ENCODE results near the gene KIAA0930. TPM values are rescaled to one million over a fixed set of nuclear protein-coding genes. Genes with fewer than 3 reads are reported as not detected.
"Not testable (repeated sequence)": the region's sequence is repeated elsewhere in the genome, so short reads cannot be mapped to it uniquely, and the experiment has no call there.

The KIAA0930 gene
- total RNA-seq, 1 donor from 2014 or later: 18.6 TPM

GRCh38 chr22:45281010-45281409 is 40.3 kb upstream of the KIAA0930 start:
- intact Hi-C loops (cut with micrococcal nuclease): loop anchor here (10.0 kb wide), 1 partner anchor 274 kb away; no protein-coding TSS in a partner anchor
- DNase-seq: no peak
- H3K27ac ChIP-seq (replicated peaks): no peak overlapping the region

DNA sequence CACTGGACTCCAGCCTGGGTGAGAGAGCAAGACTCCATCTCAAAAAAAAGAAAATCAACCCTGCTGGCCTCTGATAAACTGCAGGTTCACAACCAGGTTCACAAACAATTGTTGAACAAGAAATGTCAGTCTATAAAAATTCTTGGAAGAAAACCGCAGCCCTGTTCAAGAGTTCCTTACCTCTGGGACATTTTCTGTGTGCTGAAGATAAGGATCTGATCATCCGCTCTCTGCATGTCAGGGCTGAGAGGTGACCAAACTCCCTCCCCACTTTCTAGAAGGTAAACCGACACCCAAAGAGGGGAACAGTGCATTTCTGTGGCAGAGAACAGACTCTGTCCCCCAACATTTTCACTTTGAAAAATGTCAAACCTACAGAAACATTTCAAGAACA is 39.9 kb upstream of the KIAA0930 start:
- H3K9me3 ChIP-seq (replicated peaks): no peaks in the 10 kb centered on the region
- H3K4me1 ChIP-seq: peaks cover 28% of the 10 kb centered on the region
- TF ChIP-seq CTCF (IDR thresholded peaks at IDR 0.05; ENCODE audit: borderline replicate concordance): no peak
- H3K27ac ChIP-seq (replicated peaks): peak overlapping the region; percentile 66
- no peak overlapping the region for H3K4me3 ChIP-seq
- H3K36me3 ChIP-seq: no peaks in the 10 kb centered on the region
- intact Hi-C loops (cut with micrococcal nuclease): loop anchor here (10.0 kb wide), 1 partner anchor 274 kb away; no protein-coding TSS in a partner anchor
- DNase-seq: no peak
- H3K27me3 ChIP-seq (ENCODE audit: low read depth): peaks cover 13% of the 10 kb centered on the region

More at GRCh38 chr22:45281010-45281409, 40.3 kb upstream of the KIAA0930 start:
- no peaks in the 10 kb centered on the region for H3K9me3 ChIP-seq (replicated peaks)
- H3K36me3 ChIP-seq: no peaks in the 10 kb centered on the region
- peaks cover 13% of the 10 kb centered on the region for H3K27me3 ChIP-seq (ENCODE audit: low read depth)
- no peak for TF ChIP-seq CTCF (IDR thresholded peaks at IDR 0.05; ENCODE audit: borderline replicate concordance)
- H3K4me1 ChIP-seq: peaks cover 28% of the 10 kb centered on the region
- no peak overlapping the region for H3K4me3 ChIP-seq

DNA sequence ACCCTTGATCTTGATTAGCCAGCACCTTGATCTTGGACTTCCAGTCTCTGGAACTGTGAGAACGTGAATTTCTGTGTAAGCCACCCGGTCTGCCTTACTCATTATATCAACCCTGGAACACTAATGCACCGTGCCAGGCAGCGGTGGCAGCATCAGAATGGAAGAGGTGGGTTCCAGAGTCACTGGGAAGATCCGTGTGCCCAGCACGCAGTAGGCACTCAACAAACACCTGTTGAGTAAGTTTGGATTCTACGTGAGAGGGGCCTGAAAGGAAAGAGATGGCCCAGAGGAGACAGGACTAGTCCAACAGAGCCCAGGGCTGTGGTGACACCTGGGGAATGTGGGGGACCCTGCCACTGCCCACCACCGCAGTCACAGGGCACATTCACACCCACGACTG is 37.4 kb upstream of the KIAA0930 start:
- Histone ChIP-seq H3K4me1 (peaks cover 24% of the 10 kb centered on the region), H3K9me3 (replicated peaks) (no peaks in the 10 kb centered on the region), H3K36me3 (no peaks in the 10 kb centered on the region), H3K27me3 (ENCODE audit: low read depth) (no peaks in the 10 kb centered on the region), H3K4me3 (no peak overlapping the region), H3K27ac (replicated peaks) (no peak overlapping the region)
- no peak for DNase-seq
- TF ChIP-seq CTCF (IDR thresholded peaks at IDR 0.05; ENCODE audit: borderline replicate concordance): no peak
- intact Hi-C loops (cut with micrococcal nuclease): no loop called here

GRCh38 chr22:45277720-45278119 is 37.0 kb upstream of the KIAA0930 start:
- DNase-seq; H3K36me3 ChIP-seq; H3K9me3 ChIP-seq (replicated peaks); intact Hi-C loops (cut with micrococcal nuclease); H3K27me3 ChIP-seq (ENCODE audit: low read depth); H3K4me3 ChIP-seq; H3K27ac ChIP-seq (replicated peaks): not testable (repeated sequence)
- H3K4me1 ChIP-seq: peaks cover 27% of the 10 kb centered on the region

DNA sequence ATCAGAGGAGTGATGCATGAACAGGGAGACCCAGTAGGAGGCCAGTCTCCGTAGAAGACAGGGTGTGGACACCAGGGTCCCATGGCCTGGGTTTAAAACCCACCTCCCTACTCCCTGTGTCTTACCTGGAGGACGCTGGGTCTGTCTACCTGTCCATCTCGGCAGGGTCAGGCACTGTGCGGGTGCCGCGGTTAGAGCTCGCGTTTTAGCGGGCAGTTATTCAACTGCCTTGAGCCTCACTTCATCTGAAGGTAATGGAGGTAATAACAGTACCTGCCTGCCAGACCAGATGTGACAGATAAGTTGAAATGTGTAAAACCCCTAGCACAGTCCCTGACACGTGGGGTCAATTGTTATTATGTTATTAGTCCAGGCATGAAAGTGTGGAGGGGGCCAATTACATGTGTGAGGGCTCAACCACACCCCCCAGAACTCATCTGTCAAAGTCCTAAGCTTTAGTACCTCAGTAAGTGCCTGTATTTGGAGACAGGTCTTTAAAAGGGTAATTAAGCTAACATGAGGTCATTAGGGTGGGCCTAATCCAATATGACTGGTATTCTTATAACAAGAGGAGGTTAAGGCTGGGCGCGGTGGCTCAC is 35.9 kb upstream of the KIAA0930 start:
- H3K27me3 ChIP-seq (ENCODE audit: low read depth): no peaks in the 10 kb centered on the region
- peaks cover 37% of the 10 kb centered on the region for H3K4me1 ChIP-seq
- intact Hi-C loops (cut with micrococcal nuclease): no loop called here
- DNase-seq: no peak
- H3K36me3 ChIP-seq: no peaks in the 10 kb centered on the region
- H3K9me3 ChIP-seq (replicated peaks): no peaks in the 10 kb centered on the region
- H3K27ac ChIP-seq (replicated peaks): no peak overlapping the region
- no peak for TF ChIP-seq CTCF (IDR thresholded peaks at IDR 0.05; ENCODE audit: borderline replicate concordance)
- H3K4me3 ChIP-seq: no peak overlapping the region

DNA sequence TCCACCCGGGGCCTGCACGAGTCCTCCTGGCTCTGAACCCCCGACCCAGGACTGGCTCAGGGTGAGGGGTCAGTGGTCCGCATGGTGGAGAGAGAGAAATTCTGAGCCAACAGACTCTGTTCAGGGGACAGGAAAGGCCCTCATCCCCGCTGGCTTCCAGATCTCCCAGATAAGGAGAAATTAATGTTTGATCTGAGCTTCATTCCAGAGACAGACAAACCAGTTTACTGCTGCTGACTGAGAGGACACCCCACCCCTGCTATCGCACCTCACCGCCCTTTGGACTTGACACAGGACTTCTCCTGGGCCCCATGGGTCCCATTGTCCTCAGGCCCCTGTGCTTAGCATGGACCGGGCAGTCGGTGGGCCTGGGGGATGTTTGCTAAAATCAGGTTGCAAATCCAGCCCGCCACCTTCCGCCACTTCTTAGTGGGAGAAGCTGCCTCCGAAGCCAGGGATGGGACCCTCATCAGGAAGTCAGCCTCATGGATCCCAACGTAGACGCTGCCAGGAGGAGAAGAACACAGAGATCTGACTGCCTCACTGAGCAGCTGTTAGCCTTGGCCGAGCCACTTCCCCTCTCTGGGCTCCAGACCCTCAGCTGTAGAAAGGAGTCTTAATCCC is 32.9 kb upstream of the KIAA0930 start:
- H3K4me3 ChIP-seq: no peak overlapping the region
- TF ChIP-seq CTCF (IDR thresholded peaks at IDR 0.05; ENCODE audit: borderline replicate concordance): no peak
- peak overlapping the region; percentile 91 for H3K27ac ChIP-seq (replicated peaks)
- H3K4me1 ChIP-seq: peaks cover 49% of the 10 kb centered on the region
- intact Hi-C loops (cut with micrococcal nuclease): no loop called here
- no peak for DNase-seq
- H3K9me3 ChIP-seq (replicated peaks): no peaks in the 10 kb centered on the region
- no peaks in the 10 kb centered on the region for H3K27me3 ChIP-seq (ENCODE audit: low read depth)
- H3K36me3 ChIP-seq: no peaks in the 10 kb centered on the region
